ENCODE data around the gene GLB1L3. TPM values are rescaled to one million over a fixed set of nuclear protein-coding genes. Genes with fewer than 3 reads are reported as not detected.

GLB1L3 gene
- polyA plus RNA-seq, 3 donors: 1.0 to 1.1 (median 1.1) TPM

DNA sequence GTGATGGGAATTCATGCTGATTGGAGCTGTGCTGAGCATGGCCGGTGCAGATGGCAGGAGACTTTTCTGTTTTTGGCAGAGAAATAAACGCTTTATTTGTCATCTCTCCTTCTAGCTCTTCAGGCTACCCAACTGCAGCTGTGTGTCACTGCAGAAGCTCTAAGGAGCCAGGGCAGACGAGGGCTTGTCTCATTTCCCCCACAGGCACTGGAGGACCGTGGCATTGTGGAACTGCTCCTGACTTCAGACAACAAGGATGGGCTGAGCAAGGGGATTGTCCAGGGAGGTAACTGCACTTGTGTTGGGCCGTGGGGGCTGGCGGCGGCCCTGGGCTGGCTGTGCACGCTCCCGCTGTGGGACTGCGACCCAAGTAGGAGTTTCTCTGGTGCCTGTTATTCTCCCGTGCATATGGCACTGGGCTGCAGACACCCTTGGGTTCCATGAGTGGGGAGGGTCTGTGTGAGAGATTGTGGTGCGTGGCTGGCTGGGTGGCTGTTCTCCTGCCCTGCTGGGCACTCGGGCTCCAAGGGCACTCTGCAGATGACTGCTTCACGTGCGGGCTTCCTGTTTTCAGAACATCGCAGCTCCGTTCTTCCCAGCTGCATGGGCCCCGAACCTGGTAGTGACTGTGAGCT is 82.8 kb downstream of the GLB1L3 start:
- no peak for DNase-seq (ENCODE audit: low read depth in 3 of 3, low spot score in 2 of 3)

DNA sequence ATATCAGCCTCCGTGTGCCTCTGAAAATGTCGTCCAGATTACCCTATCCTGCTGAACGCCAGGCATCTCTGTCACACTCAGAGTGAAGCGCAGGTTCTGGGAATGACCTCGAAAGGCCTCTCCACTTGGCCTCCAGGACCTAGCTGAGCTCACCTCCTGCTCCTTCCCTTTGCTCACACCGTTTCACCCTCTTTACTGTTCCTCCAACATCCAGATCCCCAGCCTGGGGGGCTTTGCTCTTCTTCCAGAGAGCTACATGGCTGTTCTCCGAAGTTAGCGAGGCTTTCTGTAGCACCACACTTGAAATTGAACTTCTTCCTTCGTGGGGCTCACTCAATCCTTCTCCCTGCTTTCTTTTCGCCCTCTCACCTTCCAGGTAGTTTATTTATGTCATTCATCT is 83.5 kb downstream of the GLB1L3 start:
- DNase-seq (ENCODE audit: low read depth in 3 of 3, low spot score in 2 of 3): no peak

GRCh38 chr11:134360050-134360835 is 84.1 kb downstream of the GLB1L3 start:
- DNase-seq (ENCODE audit: low read depth in 3 of 3, low spot score in 2 of 3): peak in 2 of 3 donors; percentile 52 to 65

- no peak for DNase-seq (ENCODE audit: low read depth in 3 of 3, low spot score in 2 of 3)
Measured at GRCh38 chr11:134361661-134362060, 85.5 kb downstream of the GLB1L3 start.

DNA sequence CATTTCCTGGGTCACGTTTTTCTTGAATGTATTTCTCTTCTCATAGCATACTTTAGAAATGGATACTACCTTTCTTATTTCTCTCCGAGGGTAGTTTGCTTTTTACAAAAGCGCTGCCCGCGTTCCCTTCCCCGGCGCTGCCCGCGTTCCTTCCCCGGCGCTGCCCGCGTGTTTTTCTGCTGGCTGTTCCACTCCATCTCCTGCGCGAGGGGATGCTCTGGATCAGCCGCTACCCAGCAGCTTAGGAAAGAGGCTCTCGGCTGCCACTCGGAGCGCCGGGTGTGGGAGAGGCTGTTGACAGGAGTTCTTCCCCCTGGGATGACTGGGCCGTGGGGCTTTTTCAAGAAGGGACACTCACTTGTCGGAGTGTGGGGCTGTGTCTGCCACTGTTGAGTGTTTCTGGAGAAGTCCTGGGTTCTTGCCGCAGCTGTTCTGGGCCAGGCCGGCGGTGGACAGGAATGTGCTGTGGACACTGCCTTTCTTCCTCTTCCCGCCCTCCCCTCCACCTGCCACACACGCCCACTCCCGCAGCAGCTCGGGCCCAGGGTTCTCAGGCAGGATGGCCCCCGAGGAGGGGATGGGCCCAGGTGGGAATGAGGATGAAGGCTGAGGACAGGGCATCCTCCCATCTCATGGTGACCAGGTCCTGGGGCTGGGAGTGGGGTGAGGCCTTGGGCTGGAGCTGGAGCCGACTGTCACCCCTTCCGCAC is 86.2 kb downstream of the GLB1L3 start:
- no peak for DNase-seq (ENCODE audit: low read depth in 3 of 3, low spot score in 2 of 3)

DNA sequence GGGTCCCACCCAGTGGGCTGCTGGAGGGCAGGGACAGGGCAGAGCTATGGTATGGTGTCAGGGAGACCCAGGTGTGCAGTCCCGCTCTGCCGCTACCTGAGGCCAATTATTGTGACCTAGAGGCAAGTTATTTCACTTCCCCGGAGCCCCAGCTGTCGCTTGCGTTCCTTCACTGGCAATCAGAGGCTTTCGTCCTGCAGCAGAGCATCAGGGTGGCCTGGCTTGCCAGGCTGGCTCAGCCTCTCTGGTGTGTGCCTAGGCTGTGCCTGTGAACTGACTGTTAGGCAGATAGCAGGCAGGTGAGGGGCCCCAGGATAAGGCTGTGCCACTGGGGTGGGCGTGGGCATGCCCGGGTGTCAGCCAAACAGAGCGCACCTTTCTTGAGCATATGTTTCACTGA is 87.0 kb downstream of the GLB1L3 start:
- no peak for DNase-seq (ENCODE audit: low read depth in 3 of 3, low spot score in 2 of 3)

DNA sequence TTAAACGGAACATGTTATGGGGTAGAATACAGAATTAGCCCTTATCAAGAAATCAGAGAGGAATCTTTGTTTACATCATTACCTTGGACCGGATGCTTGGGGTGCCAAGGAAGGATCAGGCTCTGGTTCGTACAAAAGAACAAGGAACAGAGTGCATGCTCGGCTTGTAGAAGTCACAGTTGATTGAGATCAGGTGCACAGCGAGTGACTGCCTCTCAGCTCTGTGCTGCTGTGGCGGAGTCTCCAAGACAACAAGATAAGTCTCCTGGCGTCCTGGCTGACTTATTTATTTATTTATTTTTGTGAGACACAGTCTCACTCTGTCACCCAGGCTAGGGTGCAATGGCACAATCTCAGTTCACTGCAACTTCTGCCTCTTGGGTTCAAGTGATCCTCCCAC is 87.4 kb downstream of the GLB1L3 start:
- no peak for DNase-seq (ENCODE audit: low read depth in 3 of 3, low spot score in 2 of 3)

GRCh38 chr11:134364261-134364660 is 88.1 kb downstream of the GLB1L3 start:
- DNase-seq (ENCODE audit: low read depth in 3 of 3, low spot score in 2 of 3): no peak

DNA sequence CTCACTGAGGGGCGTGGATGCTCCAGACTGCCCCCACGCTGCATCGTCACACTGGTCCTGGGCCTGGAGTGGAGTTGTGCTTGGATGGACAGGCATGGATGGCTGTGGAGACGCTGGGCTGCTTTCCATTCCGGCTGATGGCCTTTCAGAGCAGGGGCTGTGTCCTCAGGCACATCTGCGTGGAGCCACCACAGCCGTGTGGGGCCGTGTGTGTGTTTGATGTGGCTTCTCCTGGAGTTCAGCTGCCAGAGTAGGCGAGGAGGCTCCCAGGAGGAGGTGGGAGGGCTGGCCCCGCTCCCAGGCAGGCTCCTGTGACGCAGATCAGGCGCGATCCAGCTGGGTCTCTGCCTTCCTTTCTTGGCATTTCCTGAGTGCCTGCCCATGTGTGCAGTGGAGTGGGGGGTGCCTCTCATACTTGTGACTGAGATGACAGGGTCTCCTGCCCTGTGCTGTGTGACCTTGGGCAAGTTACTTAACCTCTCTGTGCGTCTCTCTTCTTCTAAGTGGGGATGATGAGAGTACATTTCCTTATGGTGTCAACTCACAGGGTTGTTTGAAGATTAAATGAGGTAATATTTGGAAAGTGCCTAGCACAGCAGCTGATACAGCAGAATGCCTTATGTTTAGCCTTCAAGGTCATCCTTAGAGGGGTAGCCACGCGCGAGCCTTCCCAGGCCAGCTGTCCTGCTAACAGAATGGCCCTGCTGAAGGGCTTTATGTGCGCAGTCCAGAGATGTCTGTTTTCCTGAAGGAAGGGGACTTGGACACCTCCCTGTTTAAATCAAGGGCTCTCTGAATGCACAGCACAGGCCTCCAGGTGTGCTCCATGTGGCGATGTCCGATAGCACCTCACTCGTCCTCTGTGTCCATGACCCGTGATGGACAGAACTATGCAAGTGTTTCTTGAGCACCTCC is 89.1 kb downstream of the GLB1L3 start:
- DNase-seq (ENCODE audit: low read depth in 3 of 3, low spot score in 2 of 3): no peak

- DNase-seq (ENCODE audit: low read depth in 3 of 3, low spot score in 2 of 3): peak in 2 of 3 donors; percentile 5 to 19
Measured at GRCh38 chr11:134366254-134366653, 90.1 kb downstream of the GLB1L3 start.

DNA sequence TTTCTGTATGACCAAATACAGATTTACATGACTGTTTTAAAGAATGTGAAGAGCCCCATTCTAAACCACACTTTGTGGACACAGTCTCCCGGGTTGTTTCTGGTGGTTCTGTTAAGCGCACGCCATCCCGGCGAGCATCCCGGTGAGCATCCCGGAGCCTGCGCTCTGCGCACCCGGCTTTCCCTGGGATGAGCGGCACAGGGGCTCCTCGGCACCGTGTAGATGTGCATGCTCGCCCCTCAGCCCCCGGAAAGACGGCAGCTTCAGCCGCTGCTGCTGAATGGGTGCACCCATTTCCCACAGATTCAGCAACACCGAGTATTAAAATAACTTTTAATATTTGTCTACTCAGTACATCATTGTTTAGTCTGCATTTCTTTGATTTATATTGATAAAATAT is 91.6 kb downstream of the GLB1L3 start:
- no peak for DNase-seq (ENCODE audit: low read depth in 3 of 3, low spot score in 2 of 3)

Other genes starting within 250 kb of the GLB1L3 start
- 10 to 100 TPM; 47.7 to 55.4 (median 49.2) TPM for gene JAM3, start 207.3 kb upstream of the GLB1L3 start, polyA plus RNA-seq (ENCODE audit: insufficient read length in 3 of 3)
- gene NCAPD3, start 52.4 kb upstream of the GLB1L3 start, polyA plus RNA-seq (ENCODE audit: insufficient read length in 3 of 3): 10 to 100 TPM; 27.3 to 28.5 (median 27.6) TPM
- 10 to 100 TPM; 44.4 to 47.8 (median 45.3) TPM for gene VPS26B, start 51.7 kb upstream of the GLB1L3 start, polyA plus RNA-seq (ENCODE audit: insufficient read length in 3 of 3)
- 10 to 100 TPM; 81.3 to 91.4 (median 82.2) TPM for gene THYN1, start 23.0 kb upstream of the GLB1L3 start, polyA plus RNA-seq (ENCODE audit: insufficient read length in 3 of 3)
- gene ACAD8, start 22.8 kb upstream of the GLB1L3 start, polyA plus RNA-seq (ENCODE audit: insufficient read length in 3 of 3): 10 to 100 TPM; 39.5 to 47.0 (median 41.1) TPM
- gene GLB1L2, start 55.6 kb downstream of the GLB1L3 start, polyA plus RNA-seq (ENCODE audit: insufficient read length in 3 of 3): 10 to 100 TPM; 22.4 to 23.5 (median 23.3) TPM
- 1 to 10 TPM; 2.9 to 3.3 (median 3.3) TPM for gene B3GAT1, start 135.9 kb downstream of the GLB1L3 start, polyA plus RNA-seq (ENCODE audit: insufficient read length in 3 of 3)